Small intestine (tissue), 7 donors: ENCODE measurements around the gene TTC22. TPM values are rescaled to one million over a fixed set of nuclear protein-coding genes. Genes with fewer than 3 reads are reported as not detected.
"Not testable (repeated sequence)": the region's sequence is repeated elsewhere in the genome, so short reads cannot be mapped to it uniquely, and the experiment has no call there.

ENCODE experiments used
- DNase-seq, 2 donors: peaks; one replicate each; pipeline versions ENCODE4 v3.0.0 to v3.0.0-alpha.2; 2013
- FAIRE-seq: peaks from 2 replicates; lab custom pipeline; 2012; peaks lifted over from hg19 to GRCh38; lab: Jason Lieb, UNC
- H3K27ac ChIP-seq, 3 donors: one replicate each; pipeline ENCODE4 v1.5.1; 2013; ENCODE audit warnings: low read length in 2 of 3, mild to moderate bottlenecking in 2 of 3, control low read depth in 1 of 3, inconsistent platforms in 1 of 3, low read depth in 1 of 3, moderate library complexity in 1 of 3
- H3K27me3 ChIP-seq, 3 donors: one replicate each; pipeline ENCODE4 v1.6.1; 2013; ENCODE audit warnings: low read length in 3 of 3, inconsistent platforms in 1 of 3; ENCODE audit not compliant: control insufficient read depth in 3 of 3, insufficient read depth in 3 of 3
- H3K36me3 ChIP-seq, 3 donors: one replicate each; pipeline ENCODE4 v1.6.1; 2013; ENCODE audit warnings: low read length in 3 of 3, inconsistent platforms in 1 of 3, low read depth in 1 of 3, mild to moderate bottlenecking in 1 of 3, moderate library complexity in 1 of 3; ENCODE audit not compliant: control insufficient read depth in 3 of 3, insufficient read depth in 2 of 3
- H3K4me1 ChIP-seq, 3 donors: one replicate each; pipeline ENCODE4 v1.6.1; 2013; ENCODE audit warnings: low read length in 2 of 3, inconsistent platforms in 1 of 3, low read depth in 1 of 3, mild to moderate bottlenecking in 1 of 3, moderate library complexity in 1 of 3; ENCODE audit not compliant: control insufficient read depth in 3 of 3, insufficient read depth in 2 of 3
- H3K4me3 ChIP-seq, 3 donors: one replicate each; pipeline ENCODE4 v1.5.1; 2013; ENCODE audit warnings: low read length in 3 of 3, control low read depth in 1 of 3, inconsistent platforms in 1 of 3, low read depth in 1 of 3, mild to moderate bottlenecking in 1 of 3, moderate library complexity in 1 of 3
- H3K9me3 ChIP-seq, 2 donors: one replicate each; pipeline ENCODE4 v1.6.1; 2013; ENCODE audit warnings: low read depth in 1 of 2, low read length in 1 of 2; ENCODE audit not compliant: control insufficient read depth in 2 of 2, insufficient read depth in 1 of 2
- WGBS, 3 donors: extraction: QIAGEN DNeasy Blood & Tissue Kit; methylation state at CpG; one replicate each; pipeline ENCODE4 v1.1.7; 2013; 5-methylcytosine and 5-hydroxymethylcytosine counted together
- polyA plus RNA-seq, 4 donors: library from polyadenylated mRNA; stranded (reverse) in 3 of 4; unstranded in 1 of 4; fragments of 200-250 nt in 3 of 4; fragments of 120-200 nt in 1 of 4; gene quantifications; one replicate each; pipeline versions ENCODE4 v1.2.1 to v1.2.3, GENCODE V29; 2013
- donor health status: healthy with polysubstance abuse.
- donor health status: control.
- donor health status: control.
- donor health status: Bipolar disorder and iron deficiency.
- donor health status: healthy.

Gene TTC22
- polyA plus RNA-seq, 4 donors: 10.7 to 27.7 (median 23.8) TPM

DNA sequence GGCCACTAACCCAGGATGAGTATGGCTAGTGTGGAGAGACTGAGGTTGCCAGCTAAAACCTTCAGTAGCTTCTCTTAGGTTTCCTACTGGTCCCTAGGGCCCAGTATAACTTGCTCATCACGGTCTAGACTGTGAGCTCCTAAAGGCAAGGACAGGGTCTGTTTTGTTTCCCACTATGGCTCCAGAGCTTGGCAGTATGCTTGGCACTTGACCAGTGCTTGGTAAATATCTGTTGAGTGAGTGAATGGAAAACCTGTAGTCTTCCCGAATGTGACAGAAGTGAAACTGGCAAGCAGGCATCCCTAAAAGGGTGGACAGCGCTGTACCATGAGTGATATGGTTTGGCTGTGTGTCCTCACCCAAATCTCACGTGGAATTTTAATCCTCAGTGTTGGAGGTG lies 23.7 kb downstream of the TTC22 start:
- peaks cover 0 to 7% (median 0%) of the 10 kb centered on the region in 3 donors for H3K4me1 ChIP-seq
- 86 to 93% (median 90%) methylated on average over 4 of the region's 4 CpGs for WGBS, 3 donors
- H3K9me3 ChIP-seq: no peaks in the 10 kb centered on the region
- H3K27me3 ChIP-seq: peaks cover 0 to 9% (median 0%) of the 10 kb centered on the region in 3 donors
- no peak overlapping the region for H3K4me3 ChIP-seq
- H3K36me3 ChIP-seq: peaks cover 0 to 27% (median 0%) of the 10 kb centered on the region in 3 donors
- no peak overlapping the region for H3K27ac ChIP-seq
- DNase-seq (no peak), FAIRE-seq (no peak)

GRCh38 chr1:54777011-54777410 lies 24.1 kb downstream of the TTC22 start:
- FAIRE-seq: no peak
- Histone ChIP-seq H3K27me3 (peaks cover 0 to 5% (median 0%) of the 10 kb centered on the region in 3 donors), H3K4me1 (peaks cover 0 to 7% (median 0%) of the 10 kb centered on the region in 3 donors), H3K9me3 (no peaks in the 10 kb centered on the region), H3K27ac (no peak overlapping the region), H3K36me3 (peaks cover 0 to 22% (median 0%) of the 10 kb centered on the region in 3 donors), H3K4me3 (no peak overlapping the region)
- no peak for DNase-seq
- 69 to 74% (median 73%) methylated on average over 4 of the region's 4 CpGs for WGBS, 3 donors

DNA sequence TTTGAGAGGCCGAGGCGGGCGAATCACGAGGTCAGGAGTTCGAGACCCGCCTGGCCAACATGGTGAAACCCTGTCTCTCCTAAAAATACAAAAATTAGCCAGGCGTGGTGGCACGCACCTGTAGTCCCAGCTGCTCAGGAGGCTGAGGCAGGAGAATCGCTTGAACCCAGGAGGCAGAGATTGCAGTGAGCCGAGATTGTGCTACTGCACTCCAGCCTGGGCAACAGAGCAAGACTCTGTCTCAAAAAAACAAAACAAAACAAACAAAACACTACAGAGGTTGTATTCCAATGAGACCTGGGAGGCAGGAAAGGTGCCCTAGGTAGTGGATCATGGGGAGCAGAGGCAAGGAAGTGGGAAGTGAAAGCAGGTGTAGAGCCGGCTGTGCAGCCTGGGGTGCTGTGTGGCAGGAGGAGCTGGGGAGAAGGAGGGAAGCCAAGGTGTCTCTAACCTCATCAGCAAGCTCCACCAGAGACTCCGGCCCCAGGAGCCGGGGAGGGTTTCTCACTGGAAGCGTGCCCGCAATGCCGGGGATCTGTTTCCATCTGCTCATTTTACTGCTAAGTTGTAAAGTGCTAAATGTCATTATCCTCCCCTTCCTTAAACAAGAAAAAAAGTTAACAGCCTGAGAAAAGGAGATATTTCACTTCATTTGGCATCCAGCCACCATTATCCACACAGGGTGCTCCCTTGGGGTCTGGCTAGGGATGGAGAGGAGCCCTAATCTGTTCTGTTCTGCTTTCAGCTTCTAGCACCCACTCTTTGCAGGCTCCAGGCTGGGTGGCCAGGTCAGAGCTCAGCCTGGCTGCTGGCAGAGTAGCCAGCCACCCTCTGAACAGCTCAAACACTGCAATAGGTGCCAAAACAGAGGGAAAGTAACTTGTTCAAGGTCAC lies 25.0 kb downstream of the TTC22 start:
- not testable (repeated sequence) for H3K27ac ChIP-seq, H3K4me3 ChIP-seq, H3K4me1 ChIP-seq, H3K9me3 ChIP-seq, FAIRE-seq, H3K27me3 ChIP-seq
- 56 to 66% (median 59%) methylated on average over 16 of the region's 16 CpGs for WGBS, 3 donors
- peak; percentile 35 to 41 for DNase-seq
- peaks cover 0 to 22% (median 0%) of the 10 kb centered on the region in 3 donors for H3K36me3 ChIP-seq

- FAIRE-seq (no peak), DNase-seq (no peak)
- WGBS, 3 donors: 67 to 78% (median 71%) methylated on average over 15 of the region's 15 CpGs
Observed at GRCh38 chr1:54774820-54775498, 26.2 kb downstream of the TTC22 start.

DNA sequence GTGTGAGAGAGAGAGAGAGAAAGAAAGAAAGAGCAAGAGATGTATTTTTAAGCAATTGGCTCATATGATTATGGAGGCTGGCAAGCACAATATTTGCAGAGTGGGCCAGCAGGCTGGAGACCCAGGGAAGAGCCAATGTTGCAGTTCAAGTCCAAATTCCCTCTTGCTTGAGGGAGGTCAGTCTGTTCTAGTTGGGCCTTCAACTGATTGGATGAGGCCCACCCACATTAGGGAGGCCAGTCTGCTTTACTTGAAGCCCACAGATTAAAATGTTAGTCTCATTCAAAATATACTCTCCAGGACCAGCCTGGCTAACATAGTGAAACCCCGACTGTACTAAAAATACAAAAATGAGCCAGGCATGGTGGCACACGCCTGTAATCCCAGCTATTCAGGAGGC lies 28.2 kb downstream of the TTC22 start:
- no peaks in the 10 kb centered on the region for H3K9me3 ChIP-seq
- no peaks in the 10 kb centered on the region for H3K27me3 ChIP-seq
- no peak overlapping the region for H3K27ac ChIP-seq
- 87 to 90% (median 87%) methylated on average over 2 of the region's 2 CpGs for WGBS, 3 donors
- DNase-seq: no peak
- no peak overlapping the region for H3K4me3 ChIP-seq
- H3K36me3 ChIP-seq: peaks cover 0 to 4% (median 0%) of the 10 kb centered on the region in 3 donors
- peaks cover 0 to 4% (median 0%) of the 10 kb centered on the region in 3 donors for H3K4me1 ChIP-seq
- FAIRE-seq: no peak

More at GRCh38 chr1:54774820-54775498, 26.2 kb downstream of the TTC22 start:
- H3K9me3 ChIP-seq: no peaks in the 10 kb centered on the region
- no peaks in the 10 kb centered on the region for H3K27me3 ChIP-seq
- H3K4me1 ChIP-seq: peaks cover 0 to 4% (median 0%) of the 10 kb centered on the region in 3 donors
- H3K4me3 ChIP-seq: no peak overlapping the region
- H3K36me3 ChIP-seq: peaks cover 0 to 13% (median 0%) of the 10 kb centered on the region in 3 donors
- no peak overlapping the region for H3K27ac ChIP-seq

DNA sequence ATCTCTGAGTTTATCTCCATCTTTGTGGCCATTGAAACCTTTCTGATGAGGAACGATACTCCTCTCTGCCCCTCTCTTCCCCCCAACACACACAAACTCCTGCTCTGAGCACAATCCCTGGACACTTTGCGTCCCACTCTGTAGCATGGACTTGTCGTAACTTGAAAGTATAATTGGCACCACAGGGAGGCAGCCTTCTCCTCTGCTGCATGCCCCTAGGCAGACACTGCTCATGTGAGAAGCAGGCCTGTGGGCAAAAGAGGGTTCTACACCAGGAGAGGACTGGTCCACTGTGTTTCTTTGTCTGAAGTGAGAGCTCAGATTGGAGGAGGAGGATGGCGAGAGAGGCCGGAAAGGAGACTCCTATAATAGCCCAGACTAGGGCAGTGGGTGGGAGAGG lies 33.0 kb downstream of the TTC22 start:
- Histone ChIP-seq H3K36me3 (no peaks in the 10 kb centered on the region), H3K27me3 (no peaks in the 10 kb centered on the region), H3K4me3 (no peak overlapping the region), H3K4me1 (peaks cover 0 to 7% (median 5%) of the 10 kb centered on the region in 3 donors), H3K27ac (no peak overlapping the region), H3K9me3 (no peaks in the 10 kb centered on the region)
- WGBS, 3 donors: 79 to 83% (median 82%) methylated on average over 5 of the region's 5 CpGs
- FAIRE-seq (no peak), DNase-seq (peak in 1 of 2 donors; percentile 48)

- Histone ChIP-seq H3K4me1 (peaks cover 0 to 7% (median 5%) of the 10 kb centered on the region in 3 donors), H3K9me3 (no peaks in the 10 kb centered on the region), H3K27me3 (no peaks in the 10 kb centered on the region), H3K27ac (no peak overlapping the region), H3K4me3 (no peak overlapping the region), H3K36me3 (no peaks in the 10 kb centered on the region)
- DNase-seq: no peak
- FAIRE-seq: no peak
- WGBS, 3 donors: 55 to 61% (median 57%) methylated on average over 6 of the region's 6 CpGs
Observed at GRCh38 chr1:54767526-54767925, 33.6 kb downstream of the TTC22 start.

- Histone ChIP-seq H3K4me1 (peaks cover 0 to 7% (median 5%) of the 10 kb centered on the region in 3 donors), H3K4me3 (no peak overlapping the region), H3K27me3 (no peaks in the 10 kb centered on the region), H3K9me3 (no peaks in the 10 kb centered on the region), H3K27ac (no peak overlapping the region), H3K36me3 (peaks cover 0 to under 1% (median 0%) of the 10 kb centered on the region in 3 donors)
- FAIRE-seq: no peak
- WGBS, 3 donors: 47 to 59% (median 52%) methylated on average over 4 of the region's 4 CpGs
- no peak for DNase-seq
Observed at GRCh38 chr1:54766726-54767125, 34.4 kb downstream of the TTC22 start.
